H1 (cell line): Measurements from ENCODE around the gene OTP. TPM values are rescaled to one million over a fixed set of nuclear protein-coding genes. Genes with fewer than 3 reads are reported as not detected.

Experiments
- CTCF ChIA-PET: fragments of 300-600 bp; sonication (Branson Sonifier 250); formaldehyde crosslinking; loops from one replicate; lab custom pipeline; 2021; ENCODE audit not compliant: partially characterized antibody; lab: Charles Lee
- POLR2A ChIA-PET: fragments of 300-600 bp; sonication (Branson Sonifier 250); formaldehyde crosslinking; loops from one replicate; lab custom pipeline; 2021; ENCODE audit warnings: inconsistent platforms; ENCODE audit not compliant: partially characterized antibody; lab: Charles Lee
- DNase-seq, 2 experiments: peaks; one replicate each; pipeline versions ENCODE4 v3.0.0 to v3.0.0-alpha.2; 2010 to 2022; ENCODE audit warnings: low spot score in 2 of 2, low read depth in 1 of 2, mixed read lengths in 1 of 2
- FAIRE-seq: peaks from 2 replicates; lab custom pipeline; 2011; peaks lifted over from hg19 to GRCh38; lab: Jason Lieb, UNC
- H2AFZ ChIP-seq: 2 replicates; pipeline ENCODE4 v1.8.1; 2012; ENCODE audit warnings: low read length, inconsistent platforms
- H2AK5ac ChIP-seq: 2 replicates; pipeline ENCODE4 v1.6.1; 2013; ENCODE audit warnings: low read depth, low read length
- H2BK120ac ChIP-seq: replicated peaks from 2 replicates; pipeline ENCODE3; 2013; ENCODE audit warnings: low read depth, low read length, inconsistent platforms
- H2BK12ac ChIP-seq: 2 replicates; pipeline ENCODE4 v1.6.1; 2013; ENCODE audit warnings: low read depth, low read length
- H2BK15ac ChIP-seq: 2 replicates; pipeline ENCODE4 v1.6.1; 2013; ENCODE audit warnings: low read length
- H2BK20ac ChIP-seq: 2 replicates; pipeline ENCODE4 v1.6.1; 2013; ENCODE audit warnings: low read length
- H2BK5ac ChIP-seq: 2 replicates; pipeline ENCODE4 v1.6.1; 2013; ENCODE audit warnings: low read depth, low read length
- H3K14ac ChIP-seq: 2 replicates; pipeline ENCODE4 v1.6.1; 2013; ENCODE audit warnings: inconsistent platforms; ENCODE audit not compliant: insufficient read length
- H3K18ac ChIP-seq: 2 replicates; pipeline ENCODE4 v1.6.1; 2013; ENCODE audit warnings: low read length; ENCODE audit errors: extremely low read depth
- H3K23ac ChIP-seq: 2 replicates; pipeline ENCODE4 v1.6.1; 2013; ENCODE audit warnings: inconsistent platforms; ENCODE audit not compliant: insufficient read length
- H3K23me2 ChIP-seq: 2 replicates; pipeline ENCODE4 v1.6.1; 2013; ENCODE audit warnings: low read depth, low read length
- H3K27ac ChIP-seq: 2 replicates; pipeline ENCODE4 v1.6.1; 2011; ENCODE audit warnings: low read depth, low read length, inconsistent platforms
- H3K27me3 ChIP-seq, 4 experiments: replicated peaks in 1 of 4; 1 replicate in 1 of 4; 2 replicates in 3 of 4; pipeline versions ENCODE4 v1.6.1 to v1.8.1; 2011 to 2013; ENCODE audit warnings: low read length in 3 of 4, mild to moderate bottlenecking in 3 of 4, inconsistent platforms in 2 of 4, mixed read lengths in 2 of 4, moderate library complexity in 1 of 4; ENCODE audit not compliant: control insufficient read depth in 3 of 4, insufficient read depth in 3 of 4; ENCODE audit errors: extremely low read depth in 1 of 4
- H3K36me3 ChIP-seq, 4 experiments: 2 replicates each; pipeline versions ENCODE4 v1.6.1 to v1.8.1; 2011 to 2013; ENCODE audit warnings: mild to moderate bottlenecking in 4 of 4, low read length in 3 of 4, moderate library complexity in 2 of 4, control low read depth in 1 of 4, inconsistent platforms in 1 of 4; ENCODE audit not compliant: insufficient read depth in 4 of 4, control insufficient read depth in 2 of 4
- H3K4ac ChIP-seq: replicated peaks from 2 replicates; pipeline ENCODE3; 2013; ENCODE audit warnings: low read length, low read depth, mixed read lengths, inconsistent platforms; ENCODE audit not compliant: insufficient read length
- H3K4me1 ChIP-seq, 4 experiments: replicated peaks in 1 of 4; 1 replicate in 1 of 4; 2 replicates in 3 of 4; pipeline versions ENCODE4 v1.6.1 to v1.8.1; 2011 to 2013; ENCODE audit warnings: low read length in 3 of 4, inconsistent platforms in 2 of 4, mixed read lengths in 1 of 4; ENCODE audit not compliant: insufficient read depth in 4 of 4, control insufficient read depth in 3 of 4
- H3K4me2 ChIP-seq, 2 experiments: 2 replicates each; pipeline versions ENCODE4 v1.6.1 to v1.8.1; 2011 to 2013; ENCODE audit warnings: low read depth in 2 of 2, low read length in 2 of 2, control low read depth in 1 of 2, inconsistent platforms in 1 of 2, mild to moderate bottlenecking in 1 of 2; ENCODE audit not compliant: insufficient read depth in 1 of 2
- H3K4me3 ChIP-seq, 4 experiments: fragments of 200-600, 300-600 bp in 1 of 4; sonication (generic), shearing (Covaris generic), sonication (Bioruptor Twin) in 1 of 4; 2 replicates each; pipeline versions ENCODE4 v1.5.1 to v1.8.1; 2011 to 2016; ENCODE audit warnings: low read length in 4 of 4, low read depth in 3 of 4, control low read depth in 2 of 4, inconsistent platforms in 2 of 4, mild to moderate bottlenecking in 2 of 4, mixed read lengths in 1 of 4, moderate library complexity in 1 of 4; ENCODE audit not compliant: insufficient read depth in 2 of 4; ENCODE audit errors: extremely low read depth in 1 of 4
- H3K56ac ChIP-seq: replicated peaks from 2 replicates; pipeline ENCODE3; 2013; ENCODE audit warnings: low read depth, mild to moderate bottlenecking, mixed read lengths, low read length, inconsistent platforms; ENCODE audit not compliant: insufficient read length
- H3K79me1 ChIP-seq: 2 replicates; pipeline ENCODE4 v1.6.1; 2013; ENCODE audit warnings: low read depth, low read length, control low read depth
- H3K79me2 ChIP-seq, 2 experiments: 2 replicates each; pipeline versions ENCODE4 v1.6.1 to v1.8.1; 2012 to 2013; ENCODE audit warnings: low read length in 2 of 2, mild to moderate bottlenecking in 2 of 2, inconsistent platforms in 1 of 2; ENCODE audit not compliant: insufficient read depth in 2 of 2, control insufficient read depth in 1 of 2
- H3K9ac ChIP-seq, 4 experiments: replicated peaks in 1 of 4; 1 replicate in 1 of 4; 2 replicates in 3 of 4; pipeline versions ENCODE4 v1.6.1 to v1.8.1; 2011 to 2013; ENCODE audit warnings: low read depth in 3 of 4, low read length in 3 of 4, control low read depth in 2 of 4, mild to moderate bottlenecking in 2 of 4, moderate library complexity in 2 of 4, inconsistent platforms in 1 of 4; ENCODE audit errors: extremely low read depth in 1 of 4
- H3K9me3 ChIP-seq, 2 experiments: 2 replicates each; pipeline versions ENCODE4 v1.6.1 to v1.8.1; 2012 to 2013; ENCODE audit warnings: mild to moderate bottlenecking in 2 of 2, moderate library complexity in 2 of 2, control low read depth in 1 of 2, inconsistent platforms in 1 of 2, low read depth in 1 of 2, low read length in 1 of 2, mixed read lengths in 1 of 2; ENCODE audit not compliant: insufficient read depth in 2 of 2
- H4K20me1 ChIP-seq, 2 experiments: replicated peaks in 1 of 2; 2 replicates each; pipeline versions ENCODE3 to v1.8.1; 2011 to 2013; ENCODE audit warnings: inconsistent platforms in 2 of 2, low read length in 2 of 2, mild to moderate bottlenecking in 1 of 2; ENCODE audit not compliant: insufficient read depth in 2 of 2, control insufficient read depth in 1 of 2
- H4K5ac ChIP-seq: 2 replicates; pipeline ENCODE4 v1.6.1; 2013; ENCODE audit warnings: low read length, low read depth, mixed read lengths, inconsistent platforms; ENCODE audit not compliant: insufficient read length
- H4K8ac ChIP-seq: 2 replicates; pipeline ENCODE4 v1.8.0; 2013; ENCODE audit warnings: mild to moderate bottlenecking, moderate library complexity, low read length, inconsistent platforms; ENCODE audit not compliant: insufficient read depth; ENCODE audit errors: extremely low read depth
- H4K91ac ChIP-seq: replicated peaks from 2 replicates; pipeline ENCODE3; 2013; ENCODE audit warnings: low read length, mixed read lengths, inconsistent platforms; ENCODE audit not compliant: insufficient read length
- ASH2L ChIP-seq: fragments of 200-600, 300-600 bp; sonication (generic); IDR thresholded peaks from one replicate; pipeline ENCODE4 v1.7.1; 2017; ENCODE audit warnings: low read length
- CBX8 ChIP-seq: fragments of 300-800, 300-1000 bp; sonication (generic); IDR thresholded peaks from 2 replicates; pipeline ENCODE4 v1.7.1; 2016; ENCODE audit warnings: low read depth, low read length, borderline replicate concordance
- CTBP2 ChIP-seq: IDR thresholded peaks from 2 replicates; pipeline ENCODE4 v1.7.0; 2011; ENCODE audit warnings: borderline replicate concordance, mild to moderate bottlenecking, moderate library complexity, mixed read lengths, low read length; ENCODE audit not compliant: insufficient read depth, insufficient read length
- EGR1 ChIP-seq: IDR thresholded peaks from 2 replicates; pipeline ENCODE4 v1.6.1; 2011; ENCODE audit warnings: low read depth, low read length, borderline replicate concordance
- EZH2 ChIP-seq: fragments of 200-600 bp; sonication (generic); IDR thresholded peaks from 2 replicates; pipeline ENCODE4 v1.7.1; 2012; ENCODE audit warnings: low read depth, mild to moderate bottlenecking, moderate library complexity, low read length, inconsistent platforms; ENCODE audit not compliant: severe bottlenecking
- PHF8 ChIP-seq: fragments of 200-600 bp; sonication (generic); conservative IDR thresholded peaks from 2 replicates; pipeline ENCODE4 v1.7.1; 2012; ENCODE audit warnings: low read depth, mild to moderate bottlenecking, inconsistent platforms, low read length, moderate library complexity
- RNF2 ChIP-seq: fragments of 200-900, 300-1000 bp; sonication (generic); IDR thresholded peaks from 2 replicates; pipeline ENCODE4 v1.7.1; 2016; ENCODE audit warnings: borderline replicate concordance, low read depth, mild to moderate bottlenecking, antibody characterized with exemption, low read length; ENCODE audit not compliant: poor library complexity, severe bottlenecking; ENCODE audit errors: missing control alignments
- SUZ12 ChIP-seq: fragments of 200-600 bp; sonication (generic); IDR thresholded peaks from 2 replicates; pipeline ENCODE4 v1.6.1; 2012; ENCODE audit warnings: mild to moderate bottlenecking, inconsistent platforms, low read length, moderate library complexity, mixed read lengths
- USF2 ChIP-seq: IDR thresholded peaks from 2 replicates; pipeline ENCODE4 v1.6.1; 2011; ENCODE audit warnings: low read length, improper control_type of control experiment
- WGBS, 2 experiments: shearing (Covaris generic) in 1 of 2; methylation state at CpG; one replicate each; pipeline versions ENCODE4 v1.1.6 to v1.1.7; 2013 to 2015; ENCODE audit warnings: low lambda C conversion rate in 2 of 2, mixed read lengths in 2 of 2, inconsistent platforms in 1 of 2, low coverage in 1 of 2, missing lambda C conversion rate in 1 of 2; ENCODE audit not compliant: insufficient replicate concordance in 2 of 2, insufficient coverage in 1 of 2, insufficient read length in 1 of 2; ENCODE audit errors: extremely low coverage in 1 of 2, missing lambda C conversion rate in 1 of 2; 5-methylcytosine and 5-hydroxymethylcytosine counted together
- polyA plus RNA-seq, 7 experiments: library from polyadenylated mRNA; depleted of rRNA in 3 of 7; stranded (reverse) in 5 of 7; unstranded in 2 of 7; fragments of >200 nt in 5 of 7; fragments of 200-250 nt in 2 of 7; gene quantifications; 1 replicate in 5 of 7; 2 replicates in 1 of 7; 4 replicates in 1 of 7; pipeline versions ENCODE4 v1.2.1 to v1.2.3, GENCODE V29; 2011 to 2013; ENCODE audit warnings: missing spikeins in 2 of 7, mixed read lengths in 2 of 7
- total RNA-seq: library from RNA; stranded (reverse); fragmentation: NEBNext Ultra II Directional; extraction: Animal tissue kit (Norgen Biotek cat#: 25700); gene quantifications from 2 replicates; pipeline ENCODE4 v1.2.1, GENCODE V29; 2021

OTP gene
- total and polyA plus RNA-seq, 2 of the 8 experiments (the other 6 are each of a cell fraction or from before 2014, with no cell fraction given), result not detected

DNA sequence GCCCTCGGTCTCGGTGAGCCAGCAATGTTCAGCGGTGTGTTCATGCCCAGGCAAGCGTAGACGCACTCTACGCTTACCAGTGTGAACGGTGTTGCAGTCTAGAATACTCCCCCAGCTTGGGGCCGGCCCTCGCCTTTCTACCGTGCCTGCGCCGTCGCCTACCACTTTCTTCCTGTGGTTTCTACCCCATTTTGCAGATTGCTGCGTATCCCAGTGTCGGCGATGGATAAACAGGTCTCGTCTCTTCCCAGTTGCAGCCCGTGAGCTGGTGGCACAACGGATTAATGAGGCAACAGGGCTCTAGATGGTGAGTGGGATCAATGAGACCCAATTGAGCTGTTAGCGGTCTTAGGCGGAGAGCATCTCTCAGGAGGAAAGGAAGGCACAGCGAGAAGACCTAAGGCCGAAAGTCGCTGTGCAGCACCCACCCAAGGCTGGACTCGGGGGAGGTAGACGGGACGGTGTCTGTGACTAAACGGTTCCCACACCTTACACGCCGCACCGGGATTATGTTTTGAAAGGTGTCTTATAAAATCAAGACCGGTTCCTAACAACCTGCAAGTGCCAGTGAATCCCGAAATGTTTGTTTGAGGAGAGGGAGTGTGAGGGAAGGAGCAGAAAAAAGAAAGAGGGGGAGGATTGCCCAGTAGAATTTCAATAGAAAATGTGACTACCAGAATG is 5.8 kb downstream of the OTP start:
- H4K8ac ChIP-seq, result no peak overlapping the region
- WGBS, 2 experiments, result 3% methylated on average over 33 of the region's 33 CpGs; no CpG with 5 or more reads in 1 of the 2 experiments

More for the DNA sequence above, 5.8 kb downstream of the OTP start:
- CTCF ChIA-PET, result interaction anchor here (0.6 to 1.4 kb wide), 6 partner anchors 11 to 230 kb away, joined by 3 to 7 read pairs (median 3); no protein-coding TSS in a partner anchor
- Histone ChIP-seq H3K56ac (no peak overlapping the region), H3K4me2 (peak overlapping the region; percentile 53 to 67), H3K36me3 (no peaks in the 10 kb centered on the region; a peak in 1 of 8 replicates), H4K91ac (no peak overlapping the region), H2BK120ac (no peak overlapping the region), H3K79me1 (no peaks in the 10 kb centered on the region), H3K23ac (no peak overlapping the region), H3K4ac (no peak overlapping the region), H3K79me2 (no peaks in the 10 kb centered on the region), H3K14ac (no peak overlapping the region), H3K9me3 (no peaks in the 10 kb centered on the region; a peak in 1 of 4 replicates), H2AK5ac (no peak overlapping the region), H3K4me1 (peaks cover 8 to 19% (median 14%) of the 10 kb centered on the region in 4 experiments; a peak in 6 of 7 replicates), H3K4me3 (peak overlapping the region in 2 of 4 experiments; percentile 8 to 25; a peak in 3 of 8 replicates), H2AFZ (no peak overlapping the region), H3K27ac (no peak overlapping the region), H4K20me1 (peaks cover 16 to 45% of the 10 kb centered on the region in 2 experiments), H2BK12ac (peak overlapping the region; percentile 84), H4K5ac (no peak overlapping the region)
- DNase-seq, result peak in 1 of 2 experiments; percentile 73
- peak; percentile 30 for TF ChIP-seq ASH2L
- no peak for TF ChIP-seq USF2
- TF ChIP-seq SUZ12, result peak; percentile 99
- no peak for TF ChIP-seq PHF8
- 0 out of 2 replicates have a peak, but pooled peaks have one; percentile 11 for TF ChIP-seq EGR1
- peak; percentile 70 for TF ChIP-seq CTBP2
- TF ChIP-seq EZH2, result peak; percentile 99
- TF ChIP-seq RNF2, result peak; percentile 100
- peak; percentile 31; the same call in 1 of the 2 replicates for TF ChIP-seq CBX8
- TF ChIP-seq, all 59 proteins: peak for 7
- Histone ChIP-seq H2BK20ac (peak overlapping the region; percentile 80; the same call in 1 of the 2 replicates), H3K27me3 (peaks cover 84 to 100% (median 93%) of the 10 kb centered on the region in 4 experiments), H2BK15ac (peak overlapping the region; percentile 34; the same call in 1 of the 2 replicates), H3K18ac (peak overlapping the region; percentile 75), H3K23me2 (peaks cover 16% of the 10 kb centered on the region; the same call in 1 of the 2 replicates), H2BK5ac (no peak overlapping the region), H3K9ac (no peak overlapping the region)
- peak; percentile 70 for FAIRE-seq
- POLR2A ChIA-PET, result interaction anchor here (0.8 kb wide), 1 partner anchor 384 kb away, joined by 3 read pairs; no protein-coding TSS in a partner anchor
